B cell (primary cell): ENCODE measurements around the gene CYP26B1. TPM values are rescaled to one million over a fixed set of nuclear protein-coding genes. Genes with fewer than 3 reads are reported as not detected.

Experiments
- ATAC-seq: fragments of 200-7000 bp; cut with Tn5 transposase; one replicate; pipeline ENCODE4 v1.10.0; 2021; ENCODE audit warnings: low read depth, mild to moderate bottlenecking, moderate number of reproducible peaks, moderate library complexity
- CTCF ChIA-PET: fragments of 350-600 bp; sonication (Branson Sonifier 250); formaldehyde crosslinking; loops from one replicate; lab custom pipeline; 2021; ENCODE audit warnings: antibody characterized with exemption, inconsistent platforms; lab: Charles Lee
- POLR2A ChIA-PET: fragments of 350-600 bp; sonication (Branson Sonifier 250); formaldehyde crosslinking; loops from one replicate; lab custom pipeline; 2021; ENCODE audit warnings: antibody characterized with exemption; lab: Charles Lee
- DNase-seq: peaks from one replicate; pipeline ENCODE4 v3.0.0; 2013
- H2AFZ ChIP-seq: 2 replicates; pipeline ENCODE4 v1.6.1; 2012; ENCODE audit warnings: mild to moderate bottlenecking, low read depth, low read length; ENCODE audit not compliant: insufficient read depth, poor library complexity, severe bottlenecking
- H3K27ac ChIP-seq, 2 donors: 1 replicate in 1 of 2; 2 replicates in 1 of 2; pipeline ENCODE4 v1.5.1; 2012 to 2013; ENCODE audit warnings: low read length in 2 of 2, mild to moderate bottlenecking in 2 of 2, moderate library complexity in 1 of 2
- H3K27me3 ChIP-seq, 4 experiments: fragments of 200-600 bp in 1 of 4; sonication (generic) in 1 of 4; replicated peaks in 1 of 4; 1 replicate in 2 of 4; 2 replicates in 2 of 4; pipeline versions ENCODE4 v1.6.1 to v1.7.0; 2013 to 2016; ENCODE audit warnings: low read length in 3 of 4, mild to moderate bottlenecking in 2 of 4, mixed read lengths in 1 of 4, moderate library complexity in 1 of 4; ENCODE audit not compliant: insufficient read depth in 4 of 4, control insufficient read depth in 3 of 4; ENCODE audit errors: control extremely low read depth in 1 of 4
- H3K36me3 ChIP-seq, 2 experiments: replicated peaks in 1 of 2; 1 replicate in 1 of 2; 2 replicates in 1 of 2; pipeline versions ENCODE4 v1.6.1 to v1.7.1; 2013; ENCODE audit warnings: low read length in 1 of 2; ENCODE audit not compliant: insufficient read depth in 2 of 2, control insufficient read depth in 1 of 2; ENCODE audit errors: control extremely low read depth in 1 of 2, extremely low read depth in 1 of 2
- H3K4me1 ChIP-seq, 2 donors: fragments of 200-600 bp in 1 of 2; sonication (generic) in 1 of 2; 1 replicate in 1 of 2; 2 replicates in 1 of 2; pipeline versions ENCODE4 v1.5.1 to v1.6.1; 2013 to 2017; ENCODE audit warnings: low read length in 2 of 2; ENCODE audit not compliant: control insufficient read depth in 2 of 2, insufficient read depth in 2 of 2
- H3K4me2 ChIP-seq: replicated peaks from 2 replicates; pipeline ENCODE3; 2012; ENCODE audit warnings: mild to moderate bottlenecking, low read depth, low read length; ENCODE audit not compliant: poor library complexity, severe bottlenecking
- H3K4me3 ChIP-seq, 5 experiments: fragments of 200-600 bp in 1 of 5; sonication (generic) in 1 of 5; 1 replicate in 3 of 5; 2 replicates in 2 of 5; pipeline versions ENCODE4 v1.5.1 to v1.7.0; 2011 to 2016; ENCODE audit warnings: low read length in 4 of 5, mild to moderate bottlenecking in 4 of 5, low read depth in 2 of 5, control low read depth in 1 of 5, moderate library complexity in 1 of 5; ENCODE audit not compliant: insufficient read depth in 1 of 5; ENCODE audit errors: control extremely low read depth in 1 of 5, extremely low read depth in 1 of 5
- H3K79me2 ChIP-seq: fragments of 200-600 bp; sonication (generic); one replicate; pipeline ENCODE4 v1.6.0; 2016; ENCODE audit warnings: low read length; ENCODE audit not compliant: control insufficient read depth, insufficient read depth
- H3K9ac ChIP-seq: fragments of 200-600 bp; sonication (generic); 2 replicates; pipeline ENCODE4 v1.6.1; 2017; ENCODE audit warnings: mild to moderate bottlenecking, low read length, moderate library complexity
- H3K9me3 ChIP-seq, 3 donors: one replicate each; pipeline versions ENCODE4 v1.6.1 to v1.7.1; 2013; ENCODE audit warnings: low read length in 2 of 3; ENCODE audit not compliant: control insufficient read depth in 2 of 3, insufficient read depth in 1 of 3; ENCODE audit errors: control extremely low read depth in 1 of 3
- H4K20me1 ChIP-seq: 2 replicates; pipeline ENCODE4 v1.6.0; 2012; ENCODE audit warnings: mild to moderate bottlenecking, low read length; ENCODE audit not compliant: insufficient read depth, control insufficient read depth, poor library complexity, severe bottlenecking
- H3K27ac Mint-ChIP-seq: one replicate; pipeline ENCODE4 v1.8.0; 2021; ENCODE audit warnings: mixed read lengths
- H3K27me3 Mint-ChIP-seq: one replicate; pipeline ENCODE4 v1.8.0; 2021; ENCODE audit warnings: mixed read lengths
- H3K4me1 Mint-ChIP-seq: one replicate; pipeline ENCODE4 v1.8.0; 2021; ENCODE audit warnings: mixed read lengths
- H3K4me3 Mint-ChIP-seq: one replicate; pipeline ENCODE4 v1.8.0; 2021; ENCODE audit warnings: mixed read lengths
- H3K9me3 Mint-ChIP-seq: one replicate; pipeline ENCODE4 v1.8.0; 2022; ENCODE audit warnings: mixed read lengths; ENCODE audit not compliant: insufficient read depth
- CTCF ChIP-seq: fragments of 200-600 bp; IDR thresholded peaks from one replicate; pipeline ENCODE4 v1.8.0; 2022; ENCODE audit warnings: antibody characterized with exemption, mild to moderate bottlenecking
- EZH2 ChIP-seq: IDR thresholded peaks from 2 replicates; pipeline ENCODE4 v1.6.1; 2012; ENCODE audit warnings: borderline replicate concordance, low read depth, mild to moderate bottlenecking, moderate library complexity, low read length; ENCODE audit not compliant: insufficient read depth, poor library complexity, severe bottlenecking
- WGBS: methylation state at CpG from one replicate; pipeline ENCODE4 v1.1.5; 2013; ENCODE audit warnings: missing lambda C conversion rate; ENCODE audit not compliant: insufficient coverage; 5-methylcytosine and 5-hydroxymethylcytosine counted together
- intact Hi-C: fragments of 100-400 bp; cut with micrococcal nuclease; formaldehyde crosslinking; loops from one replicate; pipeline ENCODE4 v1.10.0; 2022
- polyA plus RNA-seq: library from polyadenylated mRNA; depleted of rRNA; stranded (reverse); fragments of >200 nt; gene quantifications from 2 replicates; pipeline ENCODE4 v1.2.3, GENCODE V29; 2012
- total RNA-seq, 2 donors: library from RNA; stranded (reverse); fragments of 120-200 nt in 1 of 2; gene quantifications; 1 replicate in 1 of 2; 2 replicates in 1 of 2; pipeline versions ENCODE4 v1.2.3 to v1.2.4, GENCODE V29; 2013 to 2022

Gene CYP26B1
- total and polyA plus RNA-seq, 2 donors (not counting 1 experiment from before 2014, with no cell fraction given), result not detected

DNA sequence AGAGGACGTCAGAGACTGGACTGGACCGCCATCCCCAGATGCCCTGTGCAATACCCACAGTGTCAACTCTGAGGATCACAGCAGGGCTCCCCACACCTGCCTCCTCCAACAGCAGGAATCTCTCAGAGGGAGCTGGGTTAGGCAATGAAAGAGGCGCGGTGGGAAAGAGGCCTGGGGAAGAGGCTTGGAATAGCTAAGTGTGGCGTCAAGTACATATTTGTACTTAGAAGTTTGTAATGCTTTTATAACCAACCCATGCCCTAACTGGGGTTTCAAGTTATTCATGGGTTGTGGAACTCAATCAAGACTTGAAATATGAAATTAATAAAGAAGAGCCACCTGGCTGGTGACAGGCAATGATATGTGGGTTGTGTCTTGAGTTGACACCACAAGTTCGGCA is 28.7 kb downstream of the CYP26B1 start:
- H3K27me3 Mint-ChIP-seq, result peaks cover 13% of the 10 kb centered on the region
- H4K20me1 ChIP-seq, result no peaks in the 10 kb centered on the region
- no peaks in the 10 kb centered on the region for H3K4me1 Mint-ChIP-seq
- H3K4me3 Mint-ChIP-seq, result no peak overlapping the region
- peaks cover 5% of the 10 kb centered on the region for H3K9me3 Mint-ChIP-seq
- ATAC-seq, result no peak
- CTCF ChIA-PET, result no interaction called here
- TF ChIP-seq EZH2, result no peak
- H3K27ac ChIP-seq, result no peak overlapping the region
- POLR2A ChIA-PET, result no interaction called here
- no peak overlapping the region for H3K4me2 ChIP-seq
- intact Hi-C loops, result no loop called here
- peaks cover 0 to 7% (median 0%) of the 10 kb centered on the region in 3 donors for H3K9me3 ChIP-seq
- no peak overlapping the region for H3K27ac Mint-ChIP-seq
- peaks cover 0 to 4% (median 0%) of the 10 kb centered on the region in 4 experiments for H3K27me3 ChIP-seq
- no peaks in the 10 kb centered on the region for H3K4me1 ChIP-seq
- H3K79me2 ChIP-seq, result no peaks in the 10 kb centered on the region
- no peaks in the 10 kb centered on the region for H3K36me3 ChIP-seq
- no peak overlapping the region for H2AFZ ChIP-seq
- no peak overlapping the region for H3K4me3 ChIP-seq
- WGBS, result 100% methylated on average over 1 of the region's 6 CpGs
- H3K9ac ChIP-seq, result no peak overlapping the region
- DNase-seq, result no peak

- TF ChIP-seq EZH2 (no peak), CTCF (no peak)
- WGBS, result 100% methylated on average over 3 of the region's 6 CpGs
- Histone ChIP-seq H3K9ac (no peak overlapping the region), H4K20me1 (no peaks in the 10 kb centered on the region), H3K36me3 (no peaks in the 10 kb centered on the region), H3K4me3 (no peak overlapping the region), H3K4me2 (no peak overlapping the region), H2AFZ (no peak overlapping the region), H3K27me3 (peaks cover 0 to 4% (median 0%) of the 10 kb centered on the region in 4 experiments), H3K4me1 (no peaks in the 10 kb centered on the region), H3K9me3 (peaks cover 0 to 9% (median 0%) of the 10 kb centered on the region in 3 donors), H3K79me2 (no peaks in the 10 kb centered on the region), H3K27ac (no peak overlapping the region)
- POLR2A ChIA-PET, result no interaction called here
- DNase-seq, result no peak
- CTCF ChIA-PET, result no interaction called here
- no peaks in the 10 kb centered on the region for H3K4me1 Mint-ChIP-seq
- intact Hi-C loops, result no loop called here
- H3K4me3 Mint-ChIP-seq, result no peak overlapping the region
- H3K27ac Mint-ChIP-seq, result no peak overlapping the region
- ATAC-seq, result no peak
- peaks cover 5% of the 10 kb centered on the region for H3K9me3 Mint-ChIP-seq
- peaks cover 13% of the 10 kb centered on the region for H3K27me3 Mint-ChIP-seq
Observed at GRCh38 chr2:72118386-72118785, 29.3 kb downstream of the CYP26B1 start.
